SK-N-SH (cell line): ENCODE results near the gene PTK7.

Experiments
- CTCF ChIP-seq: fragments of 200-600 bp; sonication (generic); IDR thresholded peaks from 2 replicates; pipeline ENCODE4 v1.6.1; 2017; ENCODE audit warnings: antibody characterized with exemption, mild to moderate bottlenecking, moderate library complexity
- MAX ChIP-seq: IDR thresholded peaks from 2 replicates; pipeline ENCODE4 v1.4.0; 2012; ENCODE audit warnings: low read depth

GRCh38 chr6:43138267-43138666, 62.2 kb downstream of the PTK7 start:
- TF ChIP-seq CTCF: no peak
- no peak for TF ChIP-seq MAX
